Left lung (tissue), 10 donors: ENCODE data around the gene ASIC1. TPM values are rescaled to one million over a fixed set of nuclear protein-coding genes. Genes with fewer than 3 reads are reported as not detected.
A peak's percentile ranks its signal among the peaks of the same experiment; 100 is the strongest.

Experiments
- ATAC-seq: fragments of 200-7000 bp; cut with Tn5 transposase; one replicate; pipeline ENCODE4 v1.9.1; 2020; ENCODE audit warnings: moderate library complexity
- DNase-seq, 4 donors: peaks; one replicate each; pipeline ENCODE4 v3.0.0-alpha.2; 2013 to 2020
- H3K27ac ChIP-seq, 2 donors: fragments of 200-600 bp; sonication (generic) in 1 of 2; one replicate each; pipeline versions ENCODE4 v1.5.0 to v1.8.0; 2020 to 2021
- H3K27me3 ChIP-seq, 2 donors: fragments of 200-600 bp; sonication (generic) in 1 of 2; one replicate each; pipeline versions ENCODE4 v1.5.0 to v1.8.0; 2020 to 2021
- H3K36me3 ChIP-seq, 2 donors: fragments of 200-600 bp; sonication (generic) in 1 of 2; one replicate each; pipeline versions ENCODE4 v1.5.0 to v1.8.0; 2020 to 2021
- H3K4me1 ChIP-seq, 2 donors: fragments of 200-600 bp; one replicate each; pipeline ENCODE4 v1.8.0; 2021
- H3K4me3 ChIP-seq, 2 donors: fragments of 200-600 bp; sonication (generic) in 1 of 2; one replicate each; pipeline versions ENCODE4 v1.5.0 to v1.8.0; 2020 to 2021; ENCODE audit warnings: mild to moderate bottlenecking in 1 of 2
- H3K9me3 ChIP-seq, 2 donors: fragments of 200-600 bp; sonication (generic) in 1 of 2; one replicate each; pipeline versions ENCODE4 v1.5.0 to v1.8.0; 2020 to 2021
- intact Hi-C, 2 donors: fragments of 100-400 bp; cut with DNase I; formaldehyde crosslinking; loops; one replicate each; pipeline versions ENCODE4 v1.11.2 to v1.14.2; 2022
- polyA plus RNA-seq, 6 donors: library from polyadenylated mRNA; unstranded; fragments of 120-200 nt; gene quantifications; one replicate each; pipeline ENCODE4 v1.2.1, GENCODE V29; 2013; ENCODE audit not compliant: insufficient read length in 6 of 6
- total RNA-seq, 2 donors: library from RNA; stranded (reverse); fragmentation: NEBNext Ultra II Directional; extraction: Animal tissue kit (Norgen Biotek cat#: 25700); gene quantifications; one replicate each; pipeline ENCODE4 v1.2.1, GENCODE V29; 2021
- TF ChIP-seq, protein P1 (sequence below), 2 donors: fragments of 200-600 bp; sonication (generic) in 1 of 2; IDR thresholded peaks; one replicate each; pipeline versions ENCODE4 v1.5.0 to v1.8.0; 2021; ENCODE audit warnings: antibody characterized with exemption in 2 of 2
- donor health status: DM: no; HTN: yes; CAD: no.
- donor health status: DM: no; HTN: no; CAD: no.

ASIC1 gene
- total and polyA plus RNA-seq, 8 donors = 2.1 to 15.4 (median 8.7) TPM

DNA sequence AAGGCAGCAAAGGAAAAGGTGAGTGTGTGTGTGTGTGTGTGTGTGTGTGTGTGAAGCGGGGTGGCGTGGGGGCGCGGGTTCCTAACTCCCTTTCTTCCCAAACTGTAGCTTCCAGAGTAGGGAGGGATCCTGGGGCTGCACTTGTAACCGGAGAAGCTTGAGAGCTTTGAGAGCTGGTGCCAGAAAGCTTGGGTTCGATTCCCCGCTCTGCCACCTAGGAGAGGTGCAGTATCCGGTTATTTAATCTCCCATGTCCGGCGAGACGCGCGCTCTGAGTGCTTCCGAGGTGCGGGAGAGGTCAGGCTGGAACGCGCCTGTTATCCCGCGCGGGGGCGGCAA, 24.9 kb upstream of the ASIC1 start:
- DNase-seq (no peak), ATAC-seq (peak; percentile 22)
- TF ChIP-seq, protein P1, sequence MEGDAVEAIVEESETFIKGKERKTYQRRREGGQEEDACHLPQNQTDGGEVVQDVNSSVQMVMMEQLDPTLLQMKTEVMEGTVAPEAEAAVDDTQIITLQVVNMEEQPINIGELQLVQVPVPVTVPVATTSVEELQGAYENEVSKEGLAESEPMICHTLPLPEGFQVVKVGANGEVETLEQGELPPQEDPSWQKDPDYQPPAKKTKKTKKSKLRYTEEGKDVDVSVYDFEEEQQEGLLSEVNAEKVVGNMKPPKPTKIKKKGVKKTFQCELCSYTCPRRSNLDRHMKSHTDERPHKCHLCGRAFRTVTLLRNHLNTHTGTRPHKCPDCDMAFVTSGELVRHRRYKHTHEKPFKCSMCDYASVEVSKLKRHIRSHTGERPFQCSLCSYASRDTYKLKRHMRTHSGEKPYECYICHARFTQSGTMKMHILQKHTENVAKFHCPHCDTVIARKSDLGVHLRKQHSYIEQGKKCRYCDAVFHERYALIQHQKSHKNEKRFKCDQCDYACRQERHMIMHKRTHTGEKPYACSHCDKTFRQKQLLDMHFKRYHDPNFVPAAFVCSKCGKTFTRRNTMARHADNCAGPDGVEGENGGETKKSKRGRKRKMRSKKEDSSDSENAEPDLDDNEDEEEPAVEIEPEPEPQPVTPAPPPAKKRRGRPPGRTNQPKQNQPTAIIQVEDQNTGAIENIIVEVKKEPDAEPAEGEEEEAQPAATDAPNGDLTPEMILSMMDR (IDR thresholded peaks at IDR 0.05) = no peak
- H3K9me3 ChIP-seq = no peaks in the 10 kb centered on the region
- peaks cover 0 to 15% of the 10 kb centered on the region in 2 donors for H3K4me1 ChIP-seq
- peak overlapping the region; percentile 21 to 46 for H3K4me3 ChIP-seq
- H3K27ac ChIP-seq = peak overlapping the region in 1 of 2 donors; percentile 84
- peaks cover 3 to 14% of the 10 kb centered on the region in 2 donors for H3K27me3 ChIP-seq
- no peaks in the 10 kb centered on the region for H3K36me3 ChIP-seq
- intact Hi-C loops = no loop called here

DNA sequence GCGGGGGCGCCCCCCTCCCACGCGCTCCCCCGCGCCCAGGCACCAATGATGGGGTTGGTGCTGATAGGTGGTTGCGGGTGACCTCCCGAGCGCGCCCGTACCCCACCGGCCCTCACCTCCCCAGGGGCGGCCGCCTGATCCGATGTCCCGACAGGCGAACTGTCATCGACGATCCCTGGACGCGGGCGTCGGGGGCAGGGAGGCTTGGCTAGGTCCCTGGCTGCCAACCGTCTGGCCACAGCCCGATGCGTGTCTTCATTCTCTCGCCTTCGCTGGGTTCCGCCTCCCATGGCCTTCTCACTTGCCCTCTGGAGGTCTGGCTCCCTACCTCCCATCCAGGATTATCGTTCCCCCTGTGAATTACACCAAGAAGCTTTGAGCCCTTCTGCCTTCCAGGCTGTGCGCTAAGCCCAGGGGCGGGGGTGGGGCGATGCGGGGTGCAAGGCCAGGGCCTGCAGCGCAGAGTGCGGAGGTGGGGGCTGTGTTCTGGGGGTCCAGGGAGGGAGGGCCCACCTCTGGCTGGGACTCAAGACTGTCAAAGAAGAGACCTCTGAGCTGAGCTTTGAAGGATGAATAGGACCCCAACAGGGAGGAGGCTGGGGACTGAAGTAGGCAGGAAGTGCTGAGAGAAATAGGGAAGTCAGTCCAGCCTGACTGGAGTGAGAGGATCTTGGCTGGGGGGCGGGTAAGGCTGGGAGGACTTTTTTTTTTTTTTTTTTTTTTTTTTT, 24.4 kb upstream of the ASIC1 start:
- DNase-seq = peak in 2 of 4 donors; percentile 47 to 88
- peaks cover 3 to 14% of the 10 kb centered on the region in 2 donors for H3K27me3 ChIP-seq
- H3K9me3 ChIP-seq = no peaks in the 10 kb centered on the region
- H3K36me3 ChIP-seq = no peaks in the 10 kb centered on the region
- intact Hi-C loops = no loop called here
- H3K4me1 ChIP-seq = peaks cover 0 to 15% of the 10 kb centered on the region in 2 donors
- TF ChIP-seq, protein P1 (IDR thresholded peaks at IDR 0.05) = no peak
- ATAC-seq = peak; percentile 81
- H3K4me3 ChIP-seq = peak overlapping the region; percentile 21 to 46
- peak overlapping the region in 1 of 2 donors; percentile 84 for H3K27ac ChIP-seq

DNA sequence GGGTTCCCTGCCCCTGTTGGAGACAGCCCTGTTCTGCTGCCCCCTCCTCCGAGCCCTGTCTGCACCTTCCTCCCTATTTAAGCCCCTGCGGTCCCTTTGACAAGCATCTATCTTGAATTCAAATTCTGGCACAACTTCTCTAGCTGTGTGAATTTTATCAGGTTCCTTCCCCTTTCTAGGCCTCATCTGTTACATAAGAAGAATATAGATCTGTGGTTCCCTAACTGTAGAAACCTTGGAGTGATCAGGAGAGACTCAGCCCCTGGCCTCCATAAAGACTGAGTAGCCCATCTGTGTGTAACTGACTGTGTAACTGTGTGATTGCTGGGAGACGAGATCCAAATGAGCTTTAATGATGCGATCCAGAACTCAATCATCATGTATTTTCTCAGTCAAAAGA, 19.1 kb upstream of the ASIC1 start:
- DNase-seq = no peak
- TF ChIP-seq, protein P1 (IDR thresholded peaks at IDR 0.05) = no peak
- Histone ChIP-seq H3K4me1 (peaks cover 0 to 13% of the 10 kb centered on the region in 2 donors), H3K4me3 (no peak overlapping the region), H3K27me3 (peaks cover 0 to 1% of the 10 kb centered on the region in 2 donors), H3K36me3 (no peaks in the 10 kb centered on the region), H3K27ac (no peak overlapping the region), H3K9me3 (no peaks in the 10 kb centered on the region)
- no peak for ATAC-seq
- intact Hi-C loops = no loop called here

DNA sequence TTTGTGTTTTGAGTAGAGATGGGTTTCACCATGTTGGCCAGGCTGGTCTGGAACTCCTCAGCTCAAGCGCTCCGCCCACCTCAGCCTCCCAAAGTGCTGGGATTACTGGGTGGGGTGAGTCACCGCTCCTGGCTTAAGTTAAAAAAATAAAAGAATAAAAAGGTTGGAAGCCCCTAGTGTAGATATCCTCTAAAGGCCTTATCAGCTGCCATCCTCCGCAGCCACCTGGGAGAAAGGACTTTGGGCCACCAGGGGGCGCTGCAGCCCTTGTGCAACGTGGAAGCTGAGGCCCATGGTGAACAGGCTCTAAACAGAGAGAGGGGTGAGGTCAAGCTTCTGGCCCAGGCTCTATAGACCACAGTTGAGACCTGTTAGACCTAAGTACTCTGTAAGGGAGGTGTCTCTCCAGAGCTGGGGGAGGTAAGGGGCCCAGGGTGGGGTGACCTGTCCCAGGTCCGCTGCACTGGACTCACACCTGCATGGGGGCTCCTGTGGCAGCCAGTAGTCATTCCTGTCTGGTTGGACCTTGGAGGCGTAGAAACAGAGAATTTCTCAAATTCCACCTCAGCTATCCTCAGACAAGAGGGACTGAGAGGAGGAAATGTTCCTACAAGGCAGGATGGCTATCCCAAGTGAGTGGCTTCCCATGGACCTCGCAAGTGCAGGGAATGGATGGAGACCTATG, 18.1 kb upstream of the ASIC1 start:
- Histone ChIP-seq H3K4me1 (peaks cover 0 to 4% of the 10 kb centered on the region in 2 donors), H3K36me3 (no peaks in the 10 kb centered on the region), H3K9me3 (no peaks in the 10 kb centered on the region), H3K27me3 (no peaks in the 10 kb centered on the region), H3K4me3 (no peak overlapping the region), H3K27ac (no peak overlapping the region)
- TF ChIP-seq, protein P1 (IDR thresholded peaks at IDR 0.05) = peak; percentile 85 to 91
- peak; percentile 63 to 97 (median 80) for DNase-seq
- intact Hi-C loops = no loop called here
- ATAC-seq = peak; percentile 90

DNA sequence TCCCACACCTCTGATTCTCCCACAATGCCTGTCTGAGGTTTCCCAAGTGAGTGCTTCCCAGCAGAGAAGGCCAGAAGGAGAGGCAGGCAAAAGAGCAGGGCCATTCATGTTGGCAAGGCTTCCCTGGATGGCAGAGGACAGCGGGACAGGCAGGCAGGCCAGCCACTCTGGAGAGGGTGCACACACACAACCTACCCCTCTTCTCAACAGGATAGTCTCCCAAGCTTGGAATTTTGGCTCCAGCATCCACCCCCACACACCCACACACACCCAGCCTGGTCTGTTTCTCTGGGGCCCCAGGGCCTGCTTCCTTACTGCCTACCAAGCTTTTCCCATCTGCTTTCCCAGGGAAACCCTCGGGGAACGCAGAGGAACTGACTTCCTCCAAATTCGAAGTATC, 16.7 kb upstream of the ASIC1 start:
- DNase-seq (no peak), ATAC-seq (no peak)
- Histone ChIP-seq H3K27ac (no peak overlapping the region), H3K4me1 (peaks cover 0 to 3% of the 10 kb centered on the region in 2 donors), H3K27me3 (no peaks in the 10 kb centered on the region), H3K9me3 (no peaks in the 10 kb centered on the region), H3K36me3 (no peaks in the 10 kb centered on the region), H3K4me3 (no peak overlapping the region)
- TF ChIP-seq, protein P1 (IDR thresholded peaks at IDR 0.05) = no peak
- intact Hi-C loops = no loop called here
